GM18505 (cell line): ENCODE measurements around the gene PCDHB10.
"Not testable (repeated sequence)": the region's sequence is repeated elsewhere in the genome, so short reads cannot be mapped to it uniquely, and the experiment has no call there.

Experiments
- ATAC-seq: cut with Tn5 transposase; IDR thresholded peaks from one replicate; pipeline ENCODE4 v1.9.1; 2021; ENCODE audit not compliant: unreplicated experiment
- POLR2A ChIP-seq: IDR thresholded peaks from 4 replicates; pipeline ENCODE4 v1.6.1; 2011; ENCODE audit warnings: borderline replicate concordance; ENCODE audit not compliant: insufficient read depth, insufficient read length; ENCODE audit errors: extremely low read depth

The PCDHB10 gene

GRCh38 chr5:141223112-141223783 lies 31.1 kb downstream of the PCDHB10 start, which contains the start of gene PCDHB14:
PCDHB14 (plus strand) TSS chr5:141223343; CDS start chr5:141223506, 163 bp downstream.
- ATAC-seq, result no peak
- no peak for TF ChIP-seq POLR2A

GRCh38 chr5:141224844-141225243 lies 32.7 kb downstream of the PCDHB10 start:
- ATAC-seq, result not testable (repeated sequence)

GRCh38 chr5:141225421-141225820 lies 33.3 kb downstream of the PCDHB10 start:
- not testable (repeated sequence) for ATAC-seq

- ATAC-seq, result no peak
- TF ChIP-seq POLR2A, result no peak
These were observed 42.0 kb downstream of the PCDHB10 start for GRCh38 chr5:141234109-141234667.

GRCh38 chr5:141235922-141236321 lies 43.8 kb downstream of the PCDHB10 start:
- ATAC-seq, result not testable (repeated sequence)

GRCh38 chr5:141236516-141237313 lies 44.6 kb downstream of the PCDHB10 start:
- ATAC-seq, result no peak
- no peak for TF ChIP-seq POLR2A

GRCh38 chr5:141241496-141241895 lies 49.3 kb downstream of the PCDHB10 start:
- no peak for TF ChIP-seq POLR2A
- no peak for ATAC-seq
